Measurements from ENCODE around the gene EVI5L.

GRCh38 chr19:7817801-7818200 lies 12.2 kb upstream of the EVI5L start:
- TF ChIP-seq, protein P1, sequence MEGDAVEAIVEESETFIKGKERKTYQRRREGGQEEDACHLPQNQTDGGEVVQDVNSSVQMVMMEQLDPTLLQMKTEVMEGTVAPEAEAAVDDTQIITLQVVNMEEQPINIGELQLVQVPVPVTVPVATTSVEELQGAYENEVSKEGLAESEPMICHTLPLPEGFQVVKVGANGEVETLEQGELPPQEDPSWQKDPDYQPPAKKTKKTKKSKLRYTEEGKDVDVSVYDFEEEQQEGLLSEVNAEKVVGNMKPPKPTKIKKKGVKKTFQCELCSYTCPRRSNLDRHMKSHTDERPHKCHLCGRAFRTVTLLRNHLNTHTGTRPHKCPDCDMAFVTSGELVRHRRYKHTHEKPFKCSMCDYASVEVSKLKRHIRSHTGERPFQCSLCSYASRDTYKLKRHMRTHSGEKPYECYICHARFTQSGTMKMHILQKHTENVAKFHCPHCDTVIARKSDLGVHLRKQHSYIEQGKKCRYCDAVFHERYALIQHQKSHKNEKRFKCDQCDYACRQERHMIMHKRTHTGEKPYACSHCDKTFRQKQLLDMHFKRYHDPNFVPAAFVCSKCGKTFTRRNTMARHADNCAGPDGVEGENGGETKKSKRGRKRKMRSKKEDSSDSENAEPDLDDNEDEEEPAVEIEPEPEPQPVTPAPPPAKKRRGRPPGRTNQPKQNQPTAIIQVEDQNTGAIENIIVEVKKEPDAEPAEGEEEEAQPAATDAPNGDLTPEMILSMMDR (IDR thresholded peaks at IDR 0.05): no peak
- no peak for TF ChIP-seq POLR2A (IDR thresholded peaks at IDR 0.05)
